Right lobe of liver (tissue), 4 donors: Measurements from ENCODE around the gene VWC2.

Source experiments
- POLR2A ChIP-seq: fragments of 450-650 bp; IDR thresholded peaks from one replicate; pipeline ENCODE4 v1.6.1; 2017; ENCODE audit warnings: antibody characterized with exemption, mild to moderate bottlenecking
- TF ChIP-seq, protein P1 (sequence below), 4 donors: fragments of 200-600 bp in 3 of 4; fragments of 450-650 bp in 1 of 4; IDR thresholded peaks; one replicate each; pipeline versions ENCODE4 v1.5.1 to v1.8.0; 2016 to 2022; ENCODE audit warnings: antibody characterized with exemption in 4 of 4, mild to moderate bottlenecking in 2 of 4
- donor health status: DM: no; HTN: no; CAD: no.
- donor health status: DM: no; HTN: no; CAD: no.
- donor health status: DM: no; HTN: yes; CAD: no.

- TF ChIP-seq, protein P1, sequence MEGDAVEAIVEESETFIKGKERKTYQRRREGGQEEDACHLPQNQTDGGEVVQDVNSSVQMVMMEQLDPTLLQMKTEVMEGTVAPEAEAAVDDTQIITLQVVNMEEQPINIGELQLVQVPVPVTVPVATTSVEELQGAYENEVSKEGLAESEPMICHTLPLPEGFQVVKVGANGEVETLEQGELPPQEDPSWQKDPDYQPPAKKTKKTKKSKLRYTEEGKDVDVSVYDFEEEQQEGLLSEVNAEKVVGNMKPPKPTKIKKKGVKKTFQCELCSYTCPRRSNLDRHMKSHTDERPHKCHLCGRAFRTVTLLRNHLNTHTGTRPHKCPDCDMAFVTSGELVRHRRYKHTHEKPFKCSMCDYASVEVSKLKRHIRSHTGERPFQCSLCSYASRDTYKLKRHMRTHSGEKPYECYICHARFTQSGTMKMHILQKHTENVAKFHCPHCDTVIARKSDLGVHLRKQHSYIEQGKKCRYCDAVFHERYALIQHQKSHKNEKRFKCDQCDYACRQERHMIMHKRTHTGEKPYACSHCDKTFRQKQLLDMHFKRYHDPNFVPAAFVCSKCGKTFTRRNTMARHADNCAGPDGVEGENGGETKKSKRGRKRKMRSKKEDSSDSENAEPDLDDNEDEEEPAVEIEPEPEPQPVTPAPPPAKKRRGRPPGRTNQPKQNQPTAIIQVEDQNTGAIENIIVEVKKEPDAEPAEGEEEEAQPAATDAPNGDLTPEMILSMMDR (IDR thresholded peaks at IDR 0.05), result no peak
- no peak for TF ChIP-seq POLR2A
These were observed 49.4 kb upstream of the VWC2 start for GRCh38 chr7:49724071-49724470.
